ENCODE measurements around the gene L2HGDH. TPM values are rescaled to one million over a fixed set of nuclear protein-coding genes. Genes with fewer than 3 reads are reported as not detected.
"Not testable (repeated sequence)": the region's sequence is repeated elsewhere in the genome, so short reads cannot be mapped to it uniquely, and the experiment has no call there.

L2HGDH gene
- 14.1 and 14.2 TPM in 2 replicates for total RNA-seq

GRCh38 chr14:50311972-50312733 lies at the start of gene L2HGDH, which contains the start of gene DMAC2L:
TSS of gene L2HGDH (minus strand) at chr14:50312229. CDS start at chr14:50312150, 79 bp downstream.
TSS of gene DMAC2L (plus strand) at chr14:50312324. CDS start at chr14:50321488, 9,164 bp downstream.
- intact Hi-C loops (cut with micrococcal nuclease), result loop anchor here (1.0 to 10.0 kb wide), 6 partner anchors 9 to 680 kb away; partner anchors contain the start of genes KLHDC1 and VCPKMT
- no peaks in the 10 kb centered on the region for H3K27me3 Mint-ChIP-seq (ENCODE audit: low read depth)
- peaks cover 47% of the 10 kb centered on the region for H3K4me1 Mint-ChIP-seq (ENCODE audit: low read depth)
- peak within 1 kb of the TSS; percentile 98 for H3K27ac Mint-ChIP-seq
- DNase-seq (ENCODE audit: low spot score), result peak; percentile 89
- H3K4me3 Mint-ChIP-seq (ENCODE audit: low read depth), result peak within 1 kb of the TSS; percentile 91
- peaks cover 35% of the 10 kb centered on the region for H3K36me3 Mint-ChIP-seq (ENCODE audit: low read depth)
- peaks cover 14% of the 10 kb centered on the region for H3K9me3 Mint-ChIP-seq

DNA sequence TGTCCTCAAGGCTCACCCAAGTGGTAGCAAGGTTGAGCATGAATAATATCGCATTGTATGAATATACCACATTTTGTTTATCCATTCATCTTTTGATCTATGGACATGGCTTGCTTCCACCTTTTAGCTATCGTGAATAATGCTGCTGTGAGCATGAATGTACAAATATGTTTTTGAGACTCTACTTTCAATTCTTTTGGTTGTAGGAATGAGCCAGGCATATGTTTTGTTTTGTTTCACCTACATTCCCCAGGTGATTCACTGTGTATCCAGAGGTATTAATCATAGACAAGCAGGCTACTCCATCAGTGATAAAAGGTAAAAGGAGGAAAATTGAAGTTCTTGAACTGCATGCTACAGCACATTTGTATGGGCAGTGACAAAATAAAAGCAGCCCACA lies 48.8 kb upstream of the L2HGDH start:
- H3K27ac Mint-ChIP-seq, result no peak overlapping the region

GRCh38 chr14:50360093-50360492 lies 48.1 kb upstream of the L2HGDH start:
- intact Hi-C loops (cut with micrococcal nuclease), result no loop called here
- DNase-seq (ENCODE audit: low spot score), result no peak
- no peak overlapping the region for H3K4me3 Mint-ChIP-seq (ENCODE audit: low read depth)
- H3K9me3 Mint-ChIP-seq, result peaks cover 5% of the 10 kb centered on the region
- H3K36me3 Mint-ChIP-seq (ENCODE audit: low read depth), result peaks cover 20% of the 10 kb centered on the region
- no peaks in the 10 kb centered on the region for H3K27me3 Mint-ChIP-seq (ENCODE audit: low read depth)
- H3K4me1 Mint-ChIP-seq (ENCODE audit: low read depth), result peaks cover 24% of the 10 kb centered on the region
- no peak overlapping the region for H3K27ac Mint-ChIP-seq

More for the DNA sequence above, 48.8 kb upstream of the L2HGDH start:
- Mint-ChIP-seq H3K9me3 (peaks cover 5% of the 10 kb centered on the region), H3K4me1 (ENCODE audit: low read depth) (peaks cover 24% of the 10 kb centered on the region), H3K36me3 (ENCODE audit: low read depth) (peaks cover 15% of the 10 kb centered on the region), H3K27me3 (ENCODE audit: low read depth) (no peaks in the 10 kb centered on the region), H3K4me3 (ENCODE audit: low read depth) (no peak overlapping the region)
- DNase-seq (ENCODE audit: low spot score), result no peak
- intact Hi-C loops (cut with micrococcal nuclease), result no loop called here

- peaks cover 20% of the 10 kb centered on the region for H3K36me3 Mint-ChIP-seq (ENCODE audit: low read depth)
- peaks cover 23% of the 10 kb centered on the region for H3K4me1 Mint-ChIP-seq (ENCODE audit: low read depth)
- H3K27me3 Mint-ChIP-seq (ENCODE audit: low read depth), result no peaks in the 10 kb centered on the region
- no peak for DNase-seq (ENCODE audit: low spot score)
- intact Hi-C loops (cut with micrococcal nuclease), result no loop called here
- no peak overlapping the region for H3K27ac Mint-ChIP-seq
- H3K9me3 Mint-ChIP-seq, result peaks cover 5% of the 10 kb centered on the region
- H3K4me3 Mint-ChIP-seq (ENCODE audit: low read depth), result no peak overlapping the region
Observed at GRCh38 chr14:50359631-50360030, 47.6 kb upstream of the L2HGDH start.

DNA sequence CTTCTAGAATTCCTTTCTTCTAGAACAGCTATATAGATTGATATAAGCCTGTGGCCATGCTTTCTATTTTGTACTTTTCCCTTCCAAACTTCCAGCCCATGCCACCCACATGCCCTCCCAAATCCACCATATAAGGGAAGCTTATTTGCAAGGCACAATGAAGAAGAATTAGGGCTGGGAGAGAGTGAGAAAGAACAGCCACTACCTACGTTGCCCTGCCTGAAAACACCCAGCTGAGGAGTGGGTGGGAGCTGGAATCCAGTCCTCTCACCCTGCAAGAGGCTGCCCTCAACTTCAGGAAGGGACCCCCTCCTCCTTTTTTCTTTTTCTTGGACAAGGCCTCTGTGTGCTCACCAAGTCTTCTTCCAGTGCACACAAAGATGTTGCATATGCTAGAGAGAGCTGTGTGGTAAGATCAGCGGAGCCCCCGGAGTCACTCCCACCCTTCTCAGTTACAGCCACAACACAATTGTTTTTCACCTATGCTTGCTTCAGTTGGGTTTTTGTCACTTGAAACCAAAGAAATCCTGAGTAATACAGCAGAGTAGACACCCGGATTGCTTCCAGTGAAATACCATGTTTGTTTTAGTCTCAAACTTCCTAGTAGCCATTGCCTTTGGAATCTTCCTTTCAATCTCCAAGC lies 45.8 kb upstream of the L2HGDH start:
- Mint-ChIP-seq H3K9me3 (peaks cover 5% of the 10 kb centered on the region), H3K4me3 (ENCODE audit: low read depth) (no peak overlapping the region), H3K4me1 (ENCODE audit: low read depth) (peaks cover 12% of the 10 kb centered on the region), H3K36me3 (ENCODE audit: low read depth) (peaks cover 24% of the 10 kb centered on the region), H3K27ac (no peak overlapping the region), H3K27me3 (ENCODE audit: low read depth) (no peaks in the 10 kb centered on the region)
- no peak for DNase-seq (ENCODE audit: low spot score)
- intact Hi-C loops (cut with micrococcal nuclease), result no loop called here

DNA sequence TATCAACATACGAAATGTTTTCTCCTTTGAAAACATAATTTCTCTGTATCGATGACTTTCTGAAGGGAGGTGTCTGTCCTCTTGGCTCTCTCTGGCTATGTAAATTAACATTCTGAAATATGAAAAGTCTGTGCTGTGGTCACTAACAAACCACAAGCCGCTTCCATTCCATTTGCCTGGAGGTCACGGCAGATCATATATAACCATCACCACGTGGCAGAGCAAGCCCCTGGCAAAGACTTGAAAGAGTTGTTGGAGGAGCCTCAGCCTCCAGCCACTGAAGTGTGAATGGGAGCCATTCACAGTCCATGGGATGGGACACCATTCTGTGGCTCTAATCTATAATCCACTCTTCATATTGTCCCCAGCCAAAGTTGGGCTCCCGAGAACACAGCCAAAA lies 45.1 kb upstream of the L2HGDH start:
- Mint-ChIP-seq H3K27me3 (ENCODE audit: low read depth) (no peaks in the 10 kb centered on the region), H3K36me3 (ENCODE audit: low read depth) (peaks cover 18% of the 10 kb centered on the region), H3K4me3 (ENCODE audit: low read depth) (no peak overlapping the region), H3K4me1 (ENCODE audit: low read depth) (peaks cover 6% of the 10 kb centered on the region), H3K27ac (no peak overlapping the region), H3K9me3 (no peaks in the 10 kb centered on the region)
- DNase-seq (ENCODE audit: low spot score), result no peak
- intact Hi-C loops (cut with micrococcal nuclease), result no loop called here

DNA sequence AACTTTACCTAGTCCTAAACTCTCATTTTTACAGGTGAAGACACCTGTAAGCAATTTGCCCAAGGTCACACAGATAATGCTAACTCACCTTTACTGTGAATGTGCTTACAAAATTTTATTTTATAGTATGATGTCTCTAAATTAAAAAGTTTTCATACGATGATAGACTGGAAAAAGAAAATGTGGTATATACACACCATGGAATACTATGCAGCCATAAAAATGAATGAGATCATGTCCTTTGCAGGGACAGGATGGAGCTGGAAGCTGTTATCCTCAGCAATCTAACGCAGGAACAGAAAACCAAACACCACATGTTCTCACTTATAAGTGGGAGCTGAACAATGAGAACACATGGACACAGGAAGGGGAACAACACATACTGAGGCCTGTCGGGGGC lies 44.3 kb upstream of the L2HGDH start:
- intact Hi-C loops (cut with micrococcal nuclease); DNase-seq (ENCODE audit: low spot score); H3K9me3 Mint-ChIP-seq: not testable (repeated sequence)

DNA sequence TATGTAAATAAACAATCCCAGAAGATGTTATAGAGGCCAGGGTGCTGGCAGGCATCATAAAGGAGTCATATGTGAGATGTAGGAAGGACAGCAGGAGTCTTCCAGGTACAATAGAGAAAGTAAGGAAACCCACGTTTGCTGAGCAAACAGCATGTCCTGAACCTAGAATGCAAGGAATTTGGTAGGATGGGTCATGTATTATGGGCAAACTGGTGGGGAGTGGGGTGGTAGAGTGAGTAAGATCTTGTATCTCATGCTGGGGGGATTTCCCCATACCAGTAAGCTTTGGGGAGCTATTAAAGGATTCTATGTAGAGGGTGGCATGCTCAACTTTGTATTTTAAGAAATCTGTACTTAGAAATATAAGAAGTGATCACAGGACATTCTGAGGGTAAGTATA lies 43.7 kb upstream of the L2HGDH start:
- intact Hi-C loops (cut with micrococcal nuclease), result no loop called here
- no peak for DNase-seq (ENCODE audit: low spot score)
- Mint-ChIP-seq H3K27me3 (ENCODE audit: low read depth) (no peaks in the 10 kb centered on the region), H3K4me3 (ENCODE audit: low read depth) (no peak overlapping the region), H3K4me1 (ENCODE audit: low read depth) (peaks cover 6% of the 10 kb centered on the region), H3K27ac (no peak overlapping the region), H3K9me3 (no peaks in the 10 kb centered on the region), H3K36me3 (ENCODE audit: low read depth) (peaks cover 18% of the 10 kb centered on the region)

More for the DNA sequence above, 44.3 kb upstream of the L2HGDH start:
- not testable (repeated sequence) for H3K27me3 Mint-ChIP-seq (ENCODE audit: low read depth); H3K4me1 Mint-ChIP-seq (ENCODE audit: low read depth); H3K4me3 Mint-ChIP-seq (ENCODE audit: low read depth); H3K27ac Mint-ChIP-seq
- H3K36me3 Mint-ChIP-seq (ENCODE audit: low read depth), result peaks cover 18% of the 10 kb centered on the region

- no peak for DNase-seq (ENCODE audit: low spot score)
- Mint-ChIP-seq H3K4me3 (ENCODE audit: low read depth) (no peak overlapping the region), H3K9me3 (no peaks in the 10 kb centered on the region), H3K27me3 (ENCODE audit: low read depth) (no peaks in the 10 kb centered on the region), H3K36me3 (ENCODE audit: low read depth) (peaks cover 18% of the 10 kb centered on the region), H3K4me1 (ENCODE audit: low read depth) (peaks cover 2% of the 10 kb centered on the region), H3K27ac (no peak overlapping the region)
- intact Hi-C loops (cut with micrococcal nuclease), result no loop called here
Observed at GRCh38 chr14:50354527-50354926, 42.5 kb upstream of the L2HGDH start.

- no peak overlapping the region for H3K27ac Mint-ChIP-seq
- H3K4me1 Mint-ChIP-seq (ENCODE audit: low read depth), result peaks cover 2% of the 10 kb centered on the region
- H3K4me3 Mint-ChIP-seq (ENCODE audit: low read depth), result no peak overlapping the region
- H3K9me3 Mint-ChIP-seq, result no peaks in the 10 kb centered on the region
- no peak for DNase-seq (ENCODE audit: low spot score)
- peaks cover 16% of the 10 kb centered on the region for H3K36me3 Mint-ChIP-seq (ENCODE audit: low read depth)
- H3K27me3 Mint-ChIP-seq (ENCODE audit: low read depth), result peaks cover 3% of the 10 kb centered on the region
- intact Hi-C loops (cut with micrococcal nuclease), result no loop called here
Observed at GRCh38 chr14:50353126-50353525, 41.1 kb upstream of the L2HGDH start.

DNA sequence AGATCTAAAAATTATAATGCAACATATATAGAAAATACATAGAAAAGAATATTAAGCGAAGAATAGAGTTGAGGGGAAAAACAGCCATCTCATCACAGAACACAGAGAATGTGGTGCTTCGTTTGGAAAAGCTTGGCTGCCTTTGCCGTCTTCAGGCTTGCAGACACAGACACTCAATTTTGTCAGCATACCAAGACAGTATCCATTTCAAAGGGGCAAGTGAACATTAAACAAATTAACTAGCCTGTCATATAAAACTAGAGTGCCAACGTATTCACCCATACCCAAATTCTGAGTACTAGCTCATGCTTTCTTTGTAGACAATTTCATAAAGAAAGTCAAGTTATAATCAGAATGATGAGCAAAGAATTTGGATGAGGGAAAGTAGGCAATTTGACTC lies 40.6 kb upstream of the L2HGDH start:
- no peak for DNase-seq (ENCODE audit: low spot score)
- no peak overlapping the region for H3K4me3 Mint-ChIP-seq (ENCODE audit: low read depth)
- H3K4me1 Mint-ChIP-seq (ENCODE audit: low read depth), result peaks cover 2% of the 10 kb centered on the region
- no peak overlapping the region for H3K27ac Mint-ChIP-seq
- intact Hi-C loops (cut with micrococcal nuclease), result no loop called here
- no peaks in the 10 kb centered on the region for H3K9me3 Mint-ChIP-seq
- peaks cover 6% of the 10 kb centered on the region for H3K27me3 Mint-ChIP-seq (ENCODE audit: low read depth)
- peaks cover 13% of the 10 kb centered on the region for H3K36me3 Mint-ChIP-seq (ENCODE audit: low read depth)

DNA sequence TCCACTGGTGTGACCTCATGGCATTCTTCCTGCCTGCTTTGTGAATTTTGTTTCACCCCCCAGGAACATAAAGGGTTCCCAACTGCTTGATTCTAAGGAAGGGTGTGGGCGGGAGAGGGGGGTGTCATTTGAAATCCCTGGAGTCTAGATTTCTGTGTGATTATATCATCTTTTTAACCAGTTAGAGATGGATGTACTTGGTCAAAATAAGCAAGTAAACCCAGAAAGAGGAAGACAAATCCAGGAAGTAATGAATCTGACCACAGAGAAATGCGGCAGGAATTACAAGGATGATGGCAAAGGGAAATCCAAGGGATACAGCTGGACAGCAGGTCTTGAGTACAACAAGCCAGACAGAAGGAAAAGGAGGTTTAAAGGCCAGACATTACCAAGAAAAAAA lies 38.9 kb upstream of the L2HGDH start:
- Mint-ChIP-seq H3K27me3 (ENCODE audit: low read depth) (peaks cover 13% of the 10 kb centered on the region), H3K36me3 (ENCODE audit: low read depth) (peaks cover 9% of the 10 kb centered on the region), H3K4me3 (ENCODE audit: low read depth) (no peak overlapping the region), H3K27ac (no peak overlapping the region), H3K9me3 (no peaks in the 10 kb centered on the region), H3K4me1 (ENCODE audit: low read depth) (no peaks in the 10 kb centered on the region)
- DNase-seq (ENCODE audit: low spot score), result no peak
- intact Hi-C loops (cut with micrococcal nuclease), result no loop called here

DNA sequence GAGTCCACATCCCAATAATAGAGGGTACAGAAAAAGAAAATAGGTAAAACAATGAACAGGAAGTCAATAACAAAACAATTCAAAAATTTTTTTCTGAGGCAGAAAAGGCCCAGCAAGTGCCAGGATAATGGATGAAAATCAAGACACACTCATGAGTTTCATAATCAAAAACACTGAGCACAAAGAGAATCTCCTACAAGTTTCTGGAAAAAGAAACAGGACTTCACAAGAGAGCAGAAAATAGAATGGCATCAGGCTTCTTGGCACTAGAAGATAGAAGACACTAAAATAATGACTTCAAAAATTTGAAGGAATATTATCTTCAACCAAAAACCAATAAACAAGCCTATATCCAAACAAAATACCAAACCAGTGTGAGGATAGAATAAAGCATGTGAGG lies 36.9 kb upstream of the L2HGDH start:
- Mint-ChIP-seq H3K27me3 (ENCODE audit: low read depth) (peaks cover 19% of the 10 kb centered on the region), H3K4me3 (ENCODE audit: low read depth) (no peak overlapping the region), H3K27ac (no peak overlapping the region), H3K36me3 (ENCODE audit: low read depth) (peaks cover 4% of the 10 kb centered on the region), H3K4me1 (ENCODE audit: low read depth) (peaks cover 10% of the 10 kb centered on the region), H3K9me3 (no peaks in the 10 kb centered on the region)
- intact Hi-C loops (cut with micrococcal nuclease), result no loop called here
- DNase-seq (ENCODE audit: low spot score), result no peak
